BLaER1 treated with 17β-estradiol and CSF1 and Interleukin-3, amounts not matched to agents 10 nM and 100 nM (cell line): ENCODE data around the gene CLEC2B.

Source experiments
- H3K27ac ChIP-seq, 11 experiments: shearing (Covaris generic); formaldehyde crosslinking; 2 replicates each; pipeline ENCODE4 v1.8.1; 2022
- H3K27me3 ChIP-seq, 11 experiments: shearing (Covaris generic); formaldehyde crosslinking; 2 replicates each; pipeline ENCODE4 v1.8.1; 2022
- H3K36me3 ChIP-seq, 11 experiments: shearing (Covaris generic); formaldehyde crosslinking; 2 replicates each; pipeline ENCODE4 v1.8.1; 2022
- H3K4me1 ChIP-seq, 10 experiments: shearing (Covaris generic); formaldehyde crosslinking; 2 replicates each; pipeline ENCODE4 v1.8.1; 2022
- H3K4me2 ChIP-seq, 11 experiments: shearing (Covaris generic); formaldehyde crosslinking; 2 replicates each; pipeline ENCODE4 v1.8.1; 2022
- H3K4me3 ChIP-seq, 10 experiments: shearing (Covaris generic); formaldehyde crosslinking; 2 replicates each; pipeline ENCODE4 v1.8.1; 2022
- H3K9ac ChIP-seq, 11 experiments: shearing (Covaris generic); formaldehyde crosslinking; 2 replicates each; pipeline ENCODE4 v1.8.1; 2022
- H3K9me3 ChIP-seq, 11 experiments: shearing (Covaris generic); formaldehyde crosslinking; replicated peaks in 1 of 11; 2 replicates each; pipeline ENCODE4 v1.8.1; 2022
- H4K20me1 ChIP-seq, 11 experiments: shearing (Covaris generic); formaldehyde crosslinking; 2 replicates each; pipeline ENCODE4 v1.8.1; 2022
- Cebpa-rat ChIP-seq, 11 experiments: shearing (Covaris generic); IDR thresholded peaks; 2 replicates each; pipeline ENCODE4 v1.8.1; 2022

The CLEC2B gene

GRCh38 chr12:9827209-9827888, 41.8 kb downstream of the CLEC2B start, which contains the start of gene KLRF1:
KLRF1 (plus strand) TSS chr12:9827481; CDS start chr12:9827545, 64 bp downstream.
- Histone ChIP-seq H3K27ac (no peak within 1 kb of the TSS), H3K27me3 (no peaks in the 10 kb centered on the region), H3K9ac (no peak within 1 kb of the TSS), H3K4me2 (no peak within 1 kb of the TSS), H4K20me1 (no peaks in the 10 kb centered on the region), H3K4me1 (no peaks in the 10 kb centered on the region), H3K9me3 (0 out of 22 replicates have a peak, but pooled peaks cover 0 to 4% (median 0%) of the 10 kb centered on the region in 11 experiments), H3K4me3 (no peak within 1 kb of the TSS), H3K36me3 (no peaks in the 10 kb centered on the region)
- no peak for TF ChIP-seq Cebpa-rat (IDR thresholded peaks at IDR 0.05)

- Histone ChIP-seq H3K36me3 (no peaks in the 10 kb centered on the region), H3K9ac (no peak overlapping the region), H3K4me2 (peak overlapping the region in 1 of 11 experiments; percentile 11; a peak in 1 of 22 replicates), H3K9me3 (peaks cover 0 to 15% (median 0%) of the 10 kb centered on the region in 11 experiments; a peak in 5 of 22 replicates), H4K20me1 (no peaks in the 10 kb centered on the region), H3K27me3 (no peaks in the 10 kb centered on the region), H3K4me3 (no peak overlapping the region), H3K4me1 (no peaks in the 10 kb centered on the region; a peak in 1 of 20 replicates), H3K27ac (no peak overlapping the region)
- TF ChIP-seq Cebpa-rat (IDR thresholded peaks at IDR 0.05), result no peak
Measured at GRCh38 chr12:9820281-9820930, 48.7 kb downstream of the CLEC2B start.

- Histone ChIP-seq H3K4me2 (peak overlapping the region; percentile 15 to 78 (median 40); a peak in 18 of 22 replicates), H3K9me3 (no peaks in the 10 kb centered on the region), H3K36me3 (no peaks in the 10 kb centered on the region), H3K9ac (no peak overlapping the region), H3K27ac (no peak overlapping the region; a peak in 1 of 22 replicates), H3K4me1 (peaks cover 11 to 32% (median 22%) of the 10 kb centered on the region in 10 experiments; a peak in 19 of 20 replicates), H4K20me1 (no peaks in the 10 kb centered on the region), H3K27me3 (no peaks in the 10 kb centered on the region), H3K4me3 (no peak overlapping the region; a peak in 2 of 20 replicates)
- TF ChIP-seq Cebpa-rat (IDR thresholded peaks at IDR 0.05), result no peak
Measured at GRCh38 chr12:9813821-9814798, 55.0 kb downstream of the CLEC2B start.

GRCh38 chr12:9811621-9812020, 57.5 kb downstream of the CLEC2B start:
- Histone ChIP-seq H3K9ac (no peak overlapping the region), H3K4me3 (no peak overlapping the region), H3K4me2 (peak overlapping the region in 6 of 11 experiments; percentile 20 to 73 (median 66); a peak in 11 of 22 replicates), H4K20me1 (no peaks in the 10 kb centered on the region), H3K36me3 (no peaks in the 10 kb centered on the region), H3K4me1 (peaks cover 11 to 32% (median 22%) of the 10 kb centered on the region in 10 experiments; a peak in 19 of 20 replicates), H3K27me3 (no peaks in the 10 kb centered on the region), H3K27ac (peak overlapping the region in 5 of 11 experiments; percentile 12 to 69 (median 46); a peak in 8 of 22 replicates), H3K9me3 (no peaks in the 10 kb centered on the region)
- no peak for TF ChIP-seq Cebpa-rat (IDR thresholded peaks at IDR 0.05)

- no peak overlapping the region for H3K4me3 ChIP-seq
- no peaks in the 10 kb centered on the region for H3K27me3 ChIP-seq
- peak overlapping the region in 5 of 11 experiments; percentile 26 to 69 (median 46); a peak in 11 of 22 replicates for H3K27ac ChIP-seq
- peaks cover 11 to 32% (median 22%) of the 10 kb centered on the region in 10 experiments; a peak in 19 of 20 replicates for H3K4me1 ChIP-seq
- peak in 1 of 11 experiments; percentile 44; a peak in 1 of 22 replicates for TF ChIP-seq Cebpa-rat (IDR thresholded peaks at IDR 0.05)
- H3K9ac ChIP-seq, result peak overlapping the region in 2 of 11 experiments; percentile 24 to 25; a peak in 2 of 22 replicates
- H3K36me3 ChIP-seq, result no peaks in the 10 kb centered on the region
- no peaks in the 10 kb centered on the region for H3K9me3 ChIP-seq
- no peaks in the 10 kb centered on the region for H4K20me1 ChIP-seq
- peak overlapping the region; percentile 13 to 73 (median 46); a peak in 21 of 22 replicates for H3K4me2 ChIP-seq
Measured at GRCh38 chr12:9810671-9811070, 58.5 kb downstream of the CLEC2B start.

GRCh38 chr12:9809866-9810265, 59.3 kb downstream of the CLEC2B start:
- TF ChIP-seq Cebpa-rat (IDR thresholded peaks at IDR 0.05), result no peak
- no peaks in the 10 kb centered on the region for H4K20me1 ChIP-seq
- peak overlapping the region in 5 of 11 experiments; percentile 26 to 69 (median 46); a peak in 7 of 22 replicates for H3K27ac ChIP-seq
- no peaks in the 10 kb centered on the region for H3K9me3 ChIP-seq
- H3K4me3 ChIP-seq, result no peak overlapping the region
- H3K9ac ChIP-seq, result no peak overlapping the region
- no peaks in the 10 kb centered on the region for H3K27me3 ChIP-seq
- H3K4me2 ChIP-seq, result peak overlapping the region in 5 of 11 experiments; percentile 20 to 72 (median 65); a peak in 9 of 22 replicates
- H3K4me1 ChIP-seq, result peaks cover 11 to 32% (median 22%) of the 10 kb centered on the region in 10 experiments; a peak in 19 of 20 replicates
- H3K36me3 ChIP-seq, result no peaks in the 10 kb centered on the region

GRCh38 chr12:9809338-9809737, 59.8 kb downstream of the CLEC2B start:
- no peak for TF ChIP-seq Cebpa-rat (IDR thresholded peaks at IDR 0.05)
- no peaks in the 10 kb centered on the region for H3K27me3 ChIP-seq

GRCh38 chr12:9808504-9808903, 60.6 kb downstream of the CLEC2B start:
- Histone ChIP-seq H3K9ac (no peak overlapping the region), H3K27me3 (no peaks in the 10 kb centered on the region), H3K4me1 (peaks cover 6 to 25% (median 18%) of the 10 kb centered on the region in 10 experiments; a peak in 19 of 20 replicates), H3K4me3 (no peak overlapping the region), H3K4me2 (no peak overlapping the region), H4K20me1 (no peaks in the 10 kb centered on the region), H3K36me3 (no peaks in the 10 kb centered on the region), H3K9me3 (no peaks in the 10 kb centered on the region), H3K27ac (no peak overlapping the region)
- TF ChIP-seq Cebpa-rat (IDR thresholded peaks at IDR 0.05), result 0 out of 22 replicates have a peak, but pooled peaks of 1 of the 11 experiments have one; percentile 10

More at GRCh38 chr12:9809338-9809737, 59.8 kb downstream of the CLEC2B start:
- Histone ChIP-seq H3K9me3 (no peaks in the 10 kb centered on the region), H3K4me1 (peaks cover 11 to 32% (median 22%) of the 10 kb centered on the region in 10 experiments; a peak in 19 of 20 replicates), H3K4me2 (no peak overlapping the region), H3K9ac (no peak overlapping the region), H3K27ac (no peak overlapping the region), H4K20me1 (no peaks in the 10 kb centered on the region), H3K36me3 (no peaks in the 10 kb centered on the region), H3K4me3 (no peak overlapping the region)
